GM21529 (cell line): ENCODE measurements around the gene SLC38A4.

Experiments
- ATAC-seq: cut with Tn5 transposase; IDR thresholded peaks from one replicate; pipeline ENCODE4 v1.9.1; 2021; ENCODE audit not compliant: unreplicated experiment

Gene SLC38A4

DNA sequence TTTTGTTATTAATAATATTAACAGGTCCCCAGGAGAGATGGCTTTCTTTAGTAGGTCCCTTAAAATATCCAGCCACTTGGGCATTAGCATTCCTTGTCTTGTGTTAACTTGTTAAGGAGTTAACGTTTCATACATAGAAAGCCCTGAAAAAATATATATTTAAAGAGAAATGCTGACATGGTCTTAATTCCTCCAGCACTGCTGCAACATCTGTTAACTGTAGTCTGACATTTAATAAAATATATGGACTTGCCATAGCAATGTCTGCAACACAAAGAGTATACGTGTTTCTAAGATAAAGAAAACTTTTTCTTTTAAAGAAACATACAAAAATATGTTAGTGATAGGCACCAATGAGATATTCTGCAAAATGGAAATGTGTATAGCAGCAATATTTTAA is 10.0 kb downstream of the SLC38A4 start:
- no peak for ATAC-seq

- ATAC-seq, result no peak
Observed at GRCh38 chr12:46814143-46814542, 11.7 kb downstream of the SLC38A4 start.

DNA sequence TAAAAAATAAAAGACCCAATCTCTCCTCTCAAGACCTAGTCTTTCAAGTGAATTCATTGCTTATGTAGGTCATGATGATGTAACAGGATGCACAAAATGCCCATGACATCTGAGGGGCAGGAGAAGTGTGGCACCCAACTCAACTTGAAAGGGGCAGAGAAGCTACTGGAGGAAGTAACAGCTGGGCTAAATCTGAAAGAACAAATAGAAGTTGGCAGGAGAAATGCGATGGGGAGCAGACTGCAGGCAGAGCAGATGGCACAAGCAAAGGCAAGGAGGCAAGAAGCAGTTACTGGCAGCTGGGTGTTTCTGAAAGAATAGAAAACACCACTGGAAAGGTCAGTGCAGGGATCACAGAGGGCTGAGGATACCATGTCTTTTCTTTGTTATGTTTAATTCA is 14.6 kb downstream of the SLC38A4 start:
- no peak for ATAC-seq

GRCh38 chr12:46808955-46809697 is 16.7 kb downstream of the SLC38A4 start:
- ATAC-seq, result no peak

- no peak for ATAC-seq
Observed at GRCh38 chr12:46808317-46808716, 17.5 kb downstream of the SLC38A4 start.

GRCh38 chr12:46804054-46804453 is 21.7 kb downstream of the SLC38A4 start:
- no peak for ATAC-seq

GRCh38 chr12:46803517-46803916 is 22.3 kb downstream of the SLC38A4 start:
- ATAC-seq, result no peak

GRCh38 chr12:46801293-46801692 is 24.5 kb downstream of the SLC38A4 start:
- no peak for ATAC-seq

DNA sequence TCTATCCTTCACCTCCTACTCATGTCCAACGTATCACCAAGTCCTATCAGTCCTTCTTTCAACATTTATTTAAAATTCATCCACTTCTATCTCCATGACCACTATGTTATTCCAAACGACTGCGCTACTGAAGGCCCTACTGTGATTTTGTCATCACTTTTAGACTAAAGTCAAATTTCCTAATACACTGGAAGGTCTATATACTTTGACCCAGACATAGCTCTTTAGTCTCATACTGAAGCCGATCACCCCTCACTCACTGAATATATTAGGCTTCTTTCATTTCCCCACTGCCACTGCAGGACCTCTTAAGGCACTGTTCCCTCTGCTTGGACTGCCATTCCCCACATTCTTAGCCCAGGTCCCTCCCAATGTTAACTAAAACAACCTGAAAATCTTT is 25.6 kb downstream of the SLC38A4 start:
- ATAC-seq, result no peak

DNA sequence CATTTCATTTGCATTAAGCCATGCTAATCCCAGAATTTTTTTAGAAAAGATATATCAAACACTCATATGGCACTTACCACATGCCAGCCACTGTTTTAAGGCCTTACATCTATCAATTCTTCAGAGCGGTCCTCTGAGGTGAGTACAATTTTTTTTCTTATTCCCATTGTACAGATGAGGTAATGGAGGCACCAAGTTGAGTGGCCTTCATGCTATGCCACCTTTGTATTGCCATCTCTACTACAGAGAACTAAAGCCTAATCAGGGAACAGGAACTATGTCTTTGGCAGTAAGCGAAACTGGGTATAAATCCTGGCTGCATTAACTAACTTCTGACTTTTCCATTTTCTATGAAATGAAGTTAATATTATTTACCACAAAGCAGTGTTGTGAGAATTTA is 27.1 kb downstream of the SLC38A4 start:
- ATAC-seq, result no peak

- ATAC-seq, result no peak
Observed at GRCh38 chr12:46798056-46798455, 27.7 kb downstream of the SLC38A4 start.

DNA sequence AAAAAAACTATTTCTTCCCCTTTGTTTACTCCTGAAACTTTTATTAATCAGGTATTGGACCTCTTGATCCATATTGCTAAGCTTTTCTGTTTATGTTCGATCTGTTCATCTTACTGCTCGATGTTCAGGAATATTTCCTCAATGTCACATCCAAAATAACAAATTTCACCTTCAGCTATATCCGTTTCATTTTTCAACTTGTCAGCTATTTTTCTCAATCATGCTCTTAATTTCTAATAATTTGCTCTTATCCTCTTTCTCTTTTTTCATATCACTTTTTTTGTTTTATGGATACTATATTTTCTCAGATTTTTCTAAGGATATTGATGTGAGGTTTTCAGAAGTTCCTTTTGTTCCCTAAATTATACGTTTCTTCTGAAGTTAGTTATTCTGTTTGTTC is 29.8 kb downstream of the SLC38A4 start:
- ATAC-seq, result no peak

GRCh38 chr12:46794593-46795190 is 31.1 kb downstream of the SLC38A4 start:
- ATAC-seq, result peak; percentile 86

DNA sequence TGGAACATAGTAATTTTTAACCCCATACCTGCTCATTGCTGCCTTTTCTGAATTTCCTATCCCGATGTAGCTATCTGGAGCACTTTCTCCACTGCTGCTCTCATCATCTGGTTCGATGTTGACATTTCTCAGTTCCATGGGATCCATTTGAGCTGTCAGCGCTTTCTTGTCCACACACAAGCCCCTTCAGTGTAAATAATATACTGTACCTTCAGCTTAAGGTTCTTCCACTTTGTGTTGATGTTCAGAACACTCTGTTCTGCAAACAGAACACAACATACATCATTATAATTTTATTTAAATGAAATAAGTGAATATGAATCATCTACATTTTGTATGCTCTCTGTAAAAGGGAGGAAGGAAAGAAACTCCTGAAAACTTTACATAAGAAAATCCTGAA is 32.9 kb downstream of the SLC38A4 start:
- no peak for ATAC-seq

- ATAC-seq, result no peak
Observed at GRCh38 chr12:46790066-46790465, 35.7 kb downstream of the SLC38A4 start.

DNA sequence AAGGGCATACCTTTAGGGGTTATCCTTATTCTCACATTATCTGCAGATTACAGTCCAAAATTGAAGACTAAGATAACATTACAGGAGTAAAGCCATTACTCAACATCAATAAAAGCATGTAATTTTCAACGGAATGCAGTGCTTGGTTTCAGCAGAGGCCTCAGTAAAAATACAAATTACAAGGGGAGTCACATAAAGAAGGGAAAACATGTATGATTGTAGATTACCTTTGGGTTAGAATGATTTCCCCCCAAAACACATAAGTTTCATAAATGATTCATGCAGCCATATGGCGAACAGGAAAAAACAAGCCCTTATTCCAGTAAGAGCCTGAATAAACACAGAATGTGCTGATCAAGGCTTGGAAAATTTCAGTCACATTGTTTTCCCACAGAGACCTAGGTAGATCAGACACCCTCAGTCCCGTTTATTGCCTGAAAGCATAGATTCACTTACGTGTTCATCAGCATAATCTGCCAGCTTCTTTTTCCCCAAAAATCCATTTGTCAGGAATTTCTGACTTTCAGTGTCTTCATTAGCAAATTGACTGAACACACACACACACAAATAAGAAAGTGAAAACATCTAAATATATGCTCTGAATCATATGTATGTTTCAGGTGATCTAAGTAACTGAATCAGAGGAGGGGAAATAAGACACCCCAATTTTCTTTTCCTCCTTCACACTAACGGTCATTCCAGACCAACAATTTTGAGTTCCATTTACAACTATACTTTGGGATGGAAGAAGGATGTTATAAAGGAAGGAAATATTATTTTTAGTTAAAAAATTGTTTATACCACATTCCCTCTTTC is 37.5 kb downstream of the SLC38A4 start:
- no peak for ATAC-seq

GRCh38 chr12:46787496-46788055 is 38.2 kb downstream of the SLC38A4 start:
- ATAC-seq, result no peak

GRCh38 chr12:46786774-46787173 is 39.0 kb downstream of the SLC38A4 start:
- ATAC-seq, result no peak

- no peak for ATAC-seq
Observed at GRCh38 chr12:46785382-46785781, 40.4 kb downstream of the SLC38A4 start.

DNA sequence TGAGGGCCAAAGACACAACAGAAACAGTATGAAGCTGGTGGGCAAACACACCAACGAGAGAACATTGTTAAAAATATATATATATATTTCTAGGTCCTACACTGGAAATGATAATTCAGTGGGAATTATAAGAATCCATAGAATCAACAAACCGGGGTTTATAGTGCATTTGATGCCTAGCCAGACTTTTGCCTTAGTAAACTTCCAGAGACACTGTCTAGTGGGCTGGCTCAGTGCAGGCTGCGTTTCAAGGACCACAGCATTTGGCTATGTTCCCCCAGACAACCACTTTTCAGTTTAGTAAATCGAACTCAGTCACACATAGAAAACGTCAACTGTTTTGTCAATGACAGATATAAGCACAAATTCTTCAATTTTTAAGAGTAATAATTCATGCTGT is 41.9 kb downstream of the SLC38A4 start:
- ATAC-seq, result no peak

DNA sequence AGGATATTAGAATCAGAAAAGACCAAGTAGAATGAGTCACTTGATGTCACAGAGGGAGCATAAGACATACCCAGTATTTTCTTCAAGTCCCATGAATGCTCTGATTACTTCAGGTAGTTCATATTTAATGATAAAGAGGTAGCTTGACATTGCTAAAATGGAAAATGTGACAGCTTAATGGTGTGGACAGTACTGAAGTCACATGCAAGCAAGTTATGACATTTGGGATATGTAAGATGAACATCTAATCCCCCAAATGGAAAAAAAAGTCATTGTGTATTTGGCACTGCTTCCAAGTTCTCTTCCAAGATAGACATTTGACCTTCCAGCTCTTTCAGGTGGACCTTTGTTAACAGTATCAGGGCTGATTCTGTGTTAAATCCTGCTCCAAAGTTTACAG is 45.9 kb downstream of the SLC38A4 start:
- ATAC-seq, result no peak

DNA sequence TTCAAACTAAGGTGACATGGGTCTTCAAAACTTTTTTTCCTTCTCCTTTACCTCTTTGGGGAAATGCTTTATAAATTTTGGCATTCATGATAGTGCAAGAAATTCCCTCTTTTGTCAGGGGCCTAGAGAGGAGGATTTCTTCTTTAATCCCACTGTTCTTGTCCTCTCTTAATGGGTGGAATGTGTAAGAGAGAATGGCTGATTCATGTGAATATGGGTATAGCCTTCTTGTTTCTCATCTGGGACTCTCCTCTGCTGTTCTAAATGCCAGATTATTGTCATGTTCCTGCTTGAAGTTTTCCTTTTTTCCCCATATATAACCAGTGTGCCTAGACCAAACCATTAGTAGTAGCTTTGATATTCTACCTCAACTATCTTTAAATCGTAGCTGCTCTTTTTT is 46.7 kb downstream of the SLC38A4 start:
- no peak for ATAC-seq
